IMR-90 (cell line): Measurements from ENCODE around the gene ARAP1. TPM values are rescaled to one million over a fixed set of nuclear protein-coding genes. Genes with fewer than 3 reads are reported as not detected.

Source experiments
- ATAC-seq: fragments of 200-7000 bp; cut with Tn5 transposase; 2 replicates; pipeline ENCODE4 v1.9.1; 2020; ENCODE audit warnings: low read depth, mild to moderate bottlenecking, moderate library complexity
- BruUV-seq: library from RNA; stranded (reverse); fragments of 400-500 nt; replicated peaks from 2 replicates; lab custom pipeline; 2021; lab: Mats Ljungman, UMichigan
- CTCF ChIA-PET: fragments of 300-600 bp; formaldehyde crosslinking; extraction: SDS; loops from one replicate; lab custom pipeline; 2021; ENCODE audit warnings: antibody characterized with exemption; lab: Yijun Ruan, JAX
- POLR2A ChIA-PET: fragments of 300-600 bp; sonication (Branson Sonifier 250); formaldehyde crosslinking; loops from one replicate; lab custom pipeline; 2022; ENCODE audit warnings: antibody characterized with exemption; ENCODE audit not compliant: unreplicated experiment; lab: Charles Lee
- DNase-seq: peaks from one replicate; pipeline ENCODE4 v3.0.0; 2013
- H2AFZ ChIP-seq: replicated peaks from 2 replicates; pipeline ENCODE3; 2013; ENCODE audit warnings: low read length, mild to moderate bottlenecking; ENCODE audit not compliant: poor library complexity
- H2AK5ac ChIP-seq: 2 replicates; pipeline ENCODE4 v1.6.1; 2013; ENCODE audit warnings: low read depth, low read length, inconsistent platforms
- H2AK9ac ChIP-seq: replicated peaks from 2 replicates; pipeline ENCODE3; 2013; ENCODE audit warnings: mild to moderate bottlenecking, low read depth, low read length, moderate library complexity; ENCODE audit not compliant: poor library complexity
- H2BK120ac ChIP-seq: 2 replicates; pipeline ENCODE4 v1.6.1; 2013; ENCODE audit warnings: low read depth, low read length, inconsistent platforms
- H2BK15ac ChIP-seq: 3 replicates; pipeline ENCODE4 v1.6.1; 2013; ENCODE audit warnings: low read depth, low read length, inconsistent platforms
- H2BK20ac ChIP-seq: 2 replicates; pipeline ENCODE4 v1.6.1; 2013; ENCODE audit warnings: low read depth, mild to moderate bottlenecking, inconsistent platforms, low read length, moderate library complexity
- H2BK5ac ChIP-seq: 2 replicates; pipeline ENCODE4 v1.6.1; 2013; ENCODE audit warnings: mild to moderate bottlenecking, low read depth, low read length, inconsistent platforms; ENCODE audit not compliant: poor library complexity, severe bottlenecking
- H3K14ac ChIP-seq: replicated peaks from 2 replicates; pipeline ENCODE4 v1.6.1; 2013; ENCODE audit warnings: low read depth, low read length, inconsistent platforms
- H3K18ac ChIP-seq: 2 replicates; pipeline ENCODE4 v1.6.1; 2013; ENCODE audit warnings: low read depth, low read length, control low read depth
- H3K23ac ChIP-seq: 2 replicates; pipeline ENCODE4 v1.6.1; 2013; ENCODE audit warnings: low read depth, low read length, inconsistent platforms
- H3K27ac ChIP-seq: 2 replicates; pipeline ENCODE4 v1.5.1; 2013; ENCODE audit warnings: mild to moderate bottlenecking, control low read depth, low read length; ENCODE audit not compliant: insufficient read depth
- H3K27me3 ChIP-seq: 2 replicates; pipeline ENCODE4 v1.6.1; 2013; ENCODE audit warnings: low read length; ENCODE audit not compliant: control insufficient read depth, insufficient read depth
- H3K36me3 ChIP-seq: 2 replicates; pipeline ENCODE4 v1.6.1; 2013; ENCODE audit warnings: low read length, mixed read lengths; ENCODE audit not compliant: control insufficient read depth, insufficient read depth
- H3K4ac ChIP-seq: 2 replicates; pipeline ENCODE4 v1.6.1; 2013; ENCODE audit warnings: low read depth, low read length, inconsistent platforms
- H3K4me1 ChIP-seq: 2 replicates; pipeline ENCODE4 v1.6.1; 2013; ENCODE audit warnings: low read length, mixed read lengths; ENCODE audit not compliant: control insufficient read depth, insufficient read depth
- H3K4me2 ChIP-seq: 2 replicates; pipeline ENCODE4 v1.6.1; 2013; ENCODE audit warnings: low read depth, mild to moderate bottlenecking, control low read depth, low read length, moderate library complexity
- H3K4me3 ChIP-seq: 2 replicates; pipeline ENCODE4 v1.5.1; 2013; ENCODE audit warnings: low read depth, mild to moderate bottlenecking, control low read depth, low read length, moderate library complexity; ENCODE audit not compliant: insufficient read depth
- H3K56ac ChIP-seq: 2 replicates; pipeline ENCODE4 v1.6.1; 2013; ENCODE audit warnings: low read length, inconsistent platforms; ENCODE audit not compliant: insufficient read depth; ENCODE audit errors: extremely low read depth
- H3K79me1 ChIP-seq, 2 experiments: 2 replicates each; pipeline ENCODE4 v1.6.1; 2013; ENCODE audit warnings: low read length in 2 of 2, inconsistent platforms in 1 of 2, low read depth in 1 of 2
- H3K9ac ChIP-seq: 2 replicates; pipeline ENCODE4 v1.6.1; 2013; ENCODE audit warnings: low read depth, low read length, control low read depth
- H3K9me1 ChIP-seq: 2 replicates; pipeline ENCODE4 v1.6.1; 2013; ENCODE audit warnings: low read length, inconsistent platforms; ENCODE audit not compliant: insufficient read depth
- H3K9me3 ChIP-seq: 2 replicates; pipeline ENCODE4 v1.6.1; 2013; ENCODE audit warnings: low read length; ENCODE audit not compliant: control insufficient read depth, insufficient read depth
- H4K20me1 ChIP-seq: 2 replicates; pipeline ENCODE4 v1.6.1; 2013; ENCODE audit warnings: low read length, inconsistent platforms; ENCODE audit not compliant: insufficient read depth
- H4K5ac ChIP-seq: 2 replicates; pipeline ENCODE4 v1.6.1; 2013; ENCODE audit warnings: mild to moderate bottlenecking, low read depth, low read length, control low read depth
- H4K8ac ChIP-seq, 2 experiments: 2 replicates each; pipeline ENCODE4 v1.6.1; 2013; ENCODE audit warnings: low read depth in 2 of 2, low read length in 2 of 2, control low read depth in 1 of 2, inconsistent platforms in 1 of 2
- H4K91ac ChIP-seq: 2 replicates; pipeline ENCODE4 v1.6.1; 2013; ENCODE audit warnings: low read depth, low read length, inconsistent platforms; ENCODE audit not compliant: insufficient read depth
- BHLHE40 ChIP-seq: fragments of 150-350 bp; IDR thresholded peaks from 2 replicates; pipeline ENCODE4 v1.6.1; 2016; ENCODE audit warnings: mild to moderate bottlenecking, low read depth, low read length
- CEBPB ChIP-seq: IDR thresholded peaks from 2 replicates; pipeline ENCODE4 v1.6.1; 2012; ENCODE audit warnings: low read depth, low read length, improper control_type of control experiment
- CHD1 ChIP-seq: IDR thresholded peaks from 2 replicates; pipeline ENCODE4 v1.6.1; 2012; ENCODE audit warnings: low read depth, low read length, improper control_type of control experiment
- FOS ChIP-seq: fragments of 150-350 bp; IDR thresholded peaks from 2 replicates; pipeline ENCODE4 v1.6.1; 2016; ENCODE audit warnings: low read depth, low read length
- MAFK ChIP-seq: IDR thresholded peaks from 2 replicates; pipeline ENCODE4 v1.6.1; 2012; ENCODE audit warnings: low read depth, low read length, improper control_type of control experiment
- MAZ ChIP-seq: IDR thresholded peaks from 2 replicates; pipeline ENCODE4 v1.6.1; 2012; ENCODE audit warnings: low read depth, mild to moderate bottlenecking, low read length, improper control_type of control experiment, moderate library complexity, borderline replicate concordance
- MXI1 ChIP-seq: IDR thresholded peaks from 2 replicates; pipeline ENCODE4 v1.6.1; 2012; ENCODE audit warnings: low read depth, mild to moderate bottlenecking, low read length, moderate library complexity, borderline replicate concordance
- NFE2L2 ChIP-seq: fragments of 150-350 bp; IDR thresholded peaks from 2 replicates; pipeline ENCODE4 v1.6.1; 2016; ENCODE audit warnings: low read depth, mild to moderate bottlenecking, low read length
- RCOR1 ChIP-seq: IDR thresholded peaks from 2 replicates; pipeline ENCODE4 v1.6.1; 2012; ENCODE audit warnings: mild to moderate bottlenecking, low read length, improper control_type of control experiment; ENCODE audit not compliant: insufficient replicate concordance
- SMC3 ChIP-seq: fragments of 150-350 bp; IDR thresholded peaks from 2 replicates; pipeline ENCODE4 v1.6.1; 2016; ENCODE audit warnings: low read depth, mild to moderate bottlenecking, antibody characterized with exemption, low read length, moderate library complexity
- WGBS, 2 experiments: methylation state at CpG; one replicate each; pipeline versions ENCODE4 v1.1.5 to v1.1.7; 2013; ENCODE audit warnings: missing lambda C conversion rate in 2 of 2; ENCODE audit not compliant: insufficient read length in 1 of 2; ENCODE audit errors: extremely low coverage in 2 of 2; 5-methylcytosine and 5-hydroxymethylcytosine counted together
- dilution Hi-C: fragments of 300-500 bp; cut with HindIII; formaldehyde crosslinking; loops from one replicate; pipeline ENCODE4 v1.14.3; 2018; ENCODE audit warnings: low sequenced_read_pairs; ENCODE audit not compliant: unreplicated experiment
- in situ Hi-C: fragments of 300-500 bp; cut with MboI; formaldehyde crosslinking; loops from 3 replicates; pipeline ENCODE4 v1.14.3; 2019; ENCODE audit warnings: low sequenced_read_pairs, inconsistent platforms, mixed read lengths
- intact Hi-C: fragments of 100-400 bp; cut with micrococcal nuclease; formaldehyde crosslinking; loops from 2 replicates; pipeline ENCODE4 v1.10.0; 2022
- polyA plus RNA-seq, 3 experiments: library from polyadenylated mRNA; depleted of rRNA; stranded (reverse); fragments of >200 nt; gene quantifications; 2 replicates each; pipeline ENCODE4 v1.2.3, GENCODE V29; 2012; ENCODE audit warnings: low replicate concordance in 1 of 3
- total RNA-seq: library from RNA; depleted of rRNA; stranded (reverse); fragments of >200 nt; gene quantifications from 2 replicates; pipeline ENCODE4 v1.2.3, GENCODE V29; 2012
- TF ChIP-seq, protein P1 (sequence below): fragments of 150-350 bp; IDR thresholded peaks from 2 replicates; pipeline ENCODE4 v1.6.1; 2017; ENCODE audit warnings: mild to moderate bottlenecking, antibody characterized with exemption, low read length, low read depth
- TF ChIP-seq, protein P2 (sequence below): conservative IDR thresholded peaks from 2 replicates; pipeline ENCODE4 v1.5.1; 2012; ENCODE audit warnings: mild to moderate bottlenecking, low read depth, low read length, improper control_type of control experiment

The ARAP1 gene
- total and polyA plus RNA-seq, 2 of the 4 experiments (the other 2 are of a cell fraction): 37.6 to 63.1 TPM

DNA sequence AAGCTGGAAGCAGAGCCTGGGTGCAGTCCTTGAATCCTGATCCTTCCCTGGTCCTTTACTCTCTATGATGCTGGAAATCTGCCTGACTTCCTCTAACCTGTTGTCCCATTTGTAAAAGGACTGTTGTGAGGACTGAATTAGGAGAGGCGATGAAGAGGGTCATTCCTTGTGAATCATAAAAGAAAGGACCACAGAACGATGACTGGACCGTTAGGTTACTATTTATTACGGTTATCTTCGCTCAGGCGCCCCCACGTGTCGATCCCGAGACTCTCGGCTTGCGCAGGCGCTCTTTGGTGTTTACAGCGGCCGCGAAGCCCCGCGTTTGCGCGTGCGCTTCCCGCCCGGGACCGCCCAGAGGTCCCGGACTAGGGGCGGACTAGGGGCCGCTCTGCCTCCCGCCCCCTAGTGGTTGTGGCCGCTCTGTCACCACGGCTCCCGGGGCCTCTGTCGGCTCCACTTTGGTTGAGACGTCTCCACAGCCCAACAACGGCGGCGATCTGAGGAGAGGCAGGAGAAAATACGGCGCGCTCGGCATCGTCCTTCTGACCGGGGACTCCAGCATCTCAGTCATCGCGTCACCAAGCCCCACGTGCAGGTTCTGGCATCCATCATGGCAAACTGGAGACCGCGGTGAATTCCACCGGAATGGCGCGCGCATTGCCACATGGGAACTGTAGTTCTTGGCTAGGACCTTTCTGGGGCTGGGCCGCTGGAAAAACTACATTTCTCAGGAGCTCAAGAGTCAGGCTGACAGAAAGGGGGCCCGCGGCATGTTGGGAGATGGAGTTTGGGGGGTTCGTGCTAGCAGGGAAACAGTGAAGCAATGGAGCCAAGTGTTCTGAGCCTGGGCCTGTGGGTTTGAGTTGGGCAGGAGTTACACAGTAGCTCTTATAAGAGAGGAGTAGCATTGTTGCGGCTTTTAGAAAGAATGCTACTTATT lies 41.5 kb upstream of the ARAP1 start, which contains the start of gene STARD10:
STARD10 (minus strand) TSS at position 623 of the 943 bp plus-strand sequence. CDS start 12,866 bp downstream, outside the sequence.
- Histone ChIP-seq H3K9ac (peak within 1 kb of the TSS; percentile 63), H3K56ac (peak within 1 kb of the TSS; percentile 71), H2AK9ac (peak within 1 kb of the TSS; percentile 97), H2BK5ac (peak within 1 kb of the TSS; percentile 86), H3K4me3 (peak within 1 kb of the TSS; percentile 68), H2BK15ac (peak within 1 kb of the TSS; percentile 86; the same call in 2 of the 3 replicates), H3K9me1 (peaks cover 17% of the 10 kb centered on the region), H3K18ac (peak within 1 kb of the TSS; percentile 72), H3K4ac (peak within 1 kb of the TSS; percentile 96), H3K4me1 (peaks cover 15% of the 10 kb centered on the region), H2BK120ac (peak within 1 kb of the TSS; percentile 96), H2BK20ac (peak within 1 kb of the TSS; percentile 88), H2AFZ (peak within 1 kb of the TSS; percentile 99), H3K27ac (peak within 1 kb of the TSS; percentile 82), H4K8ac (peak within 1 kb of the TSS; percentile 20 to 97), H3K9me3 (no peaks in the 10 kb centered on the region), H3K23ac (peak within 1 kb of the TSS; percentile 92), H2AK5ac (peak within 1 kb of the TSS; percentile 61; the same call in 1 of the 2 replicates), H3K36me3 (no peaks in the 10 kb centered on the region), H4K91ac (peak within 1 kb of the TSS; percentile 97), H3K4me2 (peak within 1 kb of the TSS; percentile 84), H4K5ac (peak within 1 kb of the TSS; percentile 84), H3K14ac (peak within 1 kb of the TSS; percentile 96), H3K27me3 (no peaks in the 10 kb centered on the region), H4K20me1 (peaks cover 6% of the 10 kb centered on the region; the same call in 1 of the 2 replicates), H3K79me1 (peaks cover 0 to 12% of the 10 kb centered on the region in 2 experiments; a peak in 1 of 4 replicates)
- DNase-seq: peak; percentile 94
- dilution Hi-C loops: no loop called here
- peak; percentile 97 for ATAC-seq
- ChIA-PET POLR2A (interaction anchor here (0.6 to 0.7 kb wide), 4 partner anchors 18 to 334 kb away, joined by 3 to 14 read pairs (median 4); no protein-coding TSS in a partner anchor), CTCF (interaction anchor here (0.6 to 2.3 kb wide), 13 partner anchors 18 to 384 kb away, joined by 3 to 15 read pairs (median 3); no protein-coding TSS in a partner anchor)
- 0% methylated on average over 15 of the region's 55 CpGs; no CpG with 5 or more reads in 1 of the 2 experiments for WGBS, 2 experiments
- in situ Hi-C loops: loop anchor here (5.0 kb wide), 1 partner anchor 71 kb away; no protein-coding TSS in a partner anchor
- no TSS peak for BruUV-seq
- intact Hi-C loops: loop anchor here (1.0 kb wide), 1 partner anchor 68 kb away; no protein-coding TSS in a partner anchor
- TF ChIP-seq CHD1 (no peak), NFE2L2 (0 out of 2 replicates have a peak, but pooled peaks have one; percentile 22), FOS (peak; percentile 60; the same call in 1 of the 2 replicates), SMC3 (peak; percentile 71), RCOR1 (no peak), MXI1 (peak; percentile 37), BHLHE40 (peak; percentile 91), MAZ (peak; percentile 71; the same call in 1 of the 2 replicates), CEBPB (no peak), MAFK (no peak)
- TF ChIP-seq, protein P1, sequence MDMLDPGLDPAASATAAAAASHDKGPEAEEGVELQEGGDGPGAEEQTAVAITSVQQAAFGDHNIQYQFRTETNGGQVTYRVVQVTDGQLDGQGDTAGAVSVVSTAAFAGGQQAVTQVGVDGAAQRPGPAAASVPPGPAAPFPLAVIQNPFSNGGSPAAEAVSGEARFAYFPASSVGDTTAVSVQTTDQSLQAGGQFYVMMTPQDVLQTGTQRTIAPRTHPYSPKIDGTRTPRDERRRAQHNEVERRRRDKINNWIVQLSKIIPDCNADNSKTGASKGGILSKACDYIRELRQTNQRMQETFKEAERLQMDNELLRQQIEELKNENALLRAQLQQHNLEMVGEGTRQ: peak; percentile 90
- TF ChIP-seq, protein P2, sequence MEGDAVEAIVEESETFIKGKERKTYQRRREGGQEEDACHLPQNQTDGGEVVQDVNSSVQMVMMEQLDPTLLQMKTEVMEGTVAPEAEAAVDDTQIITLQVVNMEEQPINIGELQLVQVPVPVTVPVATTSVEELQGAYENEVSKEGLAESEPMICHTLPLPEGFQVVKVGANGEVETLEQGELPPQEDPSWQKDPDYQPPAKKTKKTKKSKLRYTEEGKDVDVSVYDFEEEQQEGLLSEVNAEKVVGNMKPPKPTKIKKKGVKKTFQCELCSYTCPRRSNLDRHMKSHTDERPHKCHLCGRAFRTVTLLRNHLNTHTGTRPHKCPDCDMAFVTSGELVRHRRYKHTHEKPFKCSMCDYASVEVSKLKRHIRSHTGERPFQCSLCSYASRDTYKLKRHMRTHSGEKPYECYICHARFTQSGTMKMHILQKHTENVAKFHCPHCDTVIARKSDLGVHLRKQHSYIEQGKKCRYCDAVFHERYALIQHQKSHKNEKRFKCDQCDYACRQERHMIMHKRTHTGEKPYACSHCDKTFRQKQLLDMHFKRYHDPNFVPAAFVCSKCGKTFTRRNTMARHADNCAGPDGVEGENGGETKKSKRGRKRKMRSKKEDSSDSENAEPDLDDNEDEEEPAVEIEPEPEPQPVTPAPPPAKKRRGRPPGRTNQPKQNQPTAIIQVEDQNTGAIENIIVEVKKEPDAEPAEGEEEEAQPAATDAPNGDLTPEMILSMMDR: peak; percentile 88
